Psoas muscle (tissue), 8 donors: ENCODE results near the gene CFAP107. TPM values are rescaled to one million over a fixed set of nuclear protein-coding genes. Genes with fewer than 3 reads are reported as not detected.

Experiments used
- ATAC-seq, 4 donors: fragments of 200-7000 bp; cut with Tn5 transposase; one replicate each; pipeline ENCODE4 v1.9.1; 2020; ENCODE audit warnings: moderate library complexity in 3 of 4, mild to moderate bottlenecking in 2 of 4
- DNase-seq, 2 donors: peaks; one replicate each; pipeline ENCODE4 v3.0.0-alpha.2; 2020
- H3K27ac ChIP-seq: fragments of 200-600 bp; one replicate; pipeline ENCODE4 v1.8.0; 2022
- H3K27me3 ChIP-seq, 3 donors: fragments of 200-600 bp in 1 of 3; one replicate each; pipeline versions ENCODE4 v1.6.1 to v1.8.0; 2013 to 2022; ENCODE audit warnings: low read length in 2 of 3, mild to moderate bottlenecking in 2 of 3, moderate library complexity in 1 of 3; ENCODE audit not compliant: insufficient read depth in 3 of 3
- H3K36me3 ChIP-seq, 2 donors: fragments of 200-600 bp in 1 of 2; one replicate each; pipeline versions ENCODE4 v1.6.1 to v1.8.0; 2013 to 2022; ENCODE audit warnings: low read depth in 1 of 2, mild to moderate bottlenecking in 1 of 2, moderate library complexity in 1 of 2; ENCODE audit not compliant: insufficient read depth in 1 of 2
- H3K4me1 ChIP-seq: fragments of 200-600 bp; one replicate; pipeline ENCODE4 v1.8.0; 2022
- H3K4me3 ChIP-seq: fragments of 200-600 bp; one replicate; pipeline ENCODE4 v1.8.0; 2022; ENCODE audit warnings: mild to moderate bottlenecking
- H3K9me3 ChIP-seq: fragments of 200-600 bp; one replicate; pipeline ENCODE4 v1.8.0; 2022
- CTCF ChIP-seq: fragments of 200-600 bp; IDR thresholded peaks from one replicate; pipeline ENCODE4 v1.8.0; 2022; ENCODE audit warnings: antibody characterized with exemption
- WGBS, 3 donors: extraction: QIAGEN DNeasy Blood & Tissue Kit; methylation state at CpG; one replicate each; pipeline versions ENCODE4 v1.1.6 to v1.1.7; 2013; 5-methylcytosine and 5-hydroxymethylcytosine counted together
- intact Hi-C, 2 donors: fragments of 100-400 bp; cut with DNase I; formaldehyde crosslinking; loops; one replicate each; pipeline versions ENCODE4 v1.11.0 to v1.14.2; 2022
- polyA plus RNA-seq, 3 donors: library from polyadenylated mRNA; stranded (reverse); fragments of 200-250 nt; gene quantifications; one replicate each; pipeline ENCODE4 v1.2.3, GENCODE V29; 2013
- total RNA-seq, 4 donors: library from RNA; stranded (reverse); fragmentation: NEBNext Ultra II Directional in 2 of 4; extraction: Animal tissue kit (Norgen Biotek cat#: 25700) in 2 of 4; gene quantifications; one replicate each; pipeline versions ENCODE4 v1.2.1 to v1.2.4, GENCODE V29; 2021 to 2023
- donor health status: healthy with polysubstance abuse.
- donor health status: DM: no; HTN: no; CAD: no; lungs with moderate emphysema.
- donor health status: Bipolar disorder and iron deficiency.
- donor health status: healthy.
- donor health status: DM: yes; HTN: yes; CAD: no.
- donor health status: DM: no; HTN: no; CAD: no.
- donor health status: DM: no; HTN: no; CAD: no.
- donor health status: DM: yes; HTN: yes; CAD: no.

Gene CFAP107
- total and polyA plus RNA-seq, 7 donors, result 0.04 TPM; not detected in 6

- intact Hi-C loops, result no loop called here
- 57 to 84% (median 84%) methylated on average over 2 of the region's 2 CpGs for WGBS, 3 donors
- no peaks in the 10 kb centered on the region for H3K27me3 ChIP-seq
- H3K4me1 ChIP-seq, result no peaks in the 10 kb centered on the region
- no peaks in the 10 kb centered on the region for H3K36me3 ChIP-seq
- TF ChIP-seq CTCF, result no peak
- DNase-seq (no peak), ATAC-seq (no peak)
- no peak overlapping the region for H3K4me3 ChIP-seq
- H3K9me3 ChIP-seq, result no peaks in the 10 kb centered on the region
- no peak overlapping the region for H3K27ac ChIP-seq
Measured at GRCh38 chr1:12769031-12769430, 23.0 kb downstream of the CFAP107 start.

- DNase-seq (no peak), ATAC-seq (no peak)
- H3K27me3 ChIP-seq, result no peaks in the 10 kb centered on the region
Measured at GRCh38 chr1:12769976-12770505, 24.0 kb downstream of the CFAP107 start.

GRCh38 chr1:12770620-12771019, 24.6 kb downstream of the CFAP107 start:
- no peak for ATAC-seq

More at GRCh38 chr1:12769976-12770505, 24.0 kb downstream of the CFAP107 start:
- TF ChIP-seq CTCF, result no peak
- Histone ChIP-seq H3K4me3 (no peak overlapping the region), H3K4me1 (no peaks in the 10 kb centered on the region), H3K27ac (no peak overlapping the region), H3K36me3 (no peaks in the 10 kb centered on the region), H3K9me3 (no peaks in the 10 kb centered on the region)
- 44 to 60% (median 50%) methylated on average over 7 of the region's 7 CpGs for WGBS, 3 donors
- intact Hi-C loops, result no loop called here

GRCh38 chr1:12771186-12771585, 25.2 kb downstream of the CFAP107 start:
- no peak overlapping the region for H3K4me3 ChIP-seq
- H3K27me3 ChIP-seq, result no peaks in the 10 kb centered on the region
- H3K27ac ChIP-seq, result no peak overlapping the region
- no peak for ATAC-seq
- intact Hi-C loops, result no loop called here
- no peaks in the 10 kb centered on the region for H3K36me3 ChIP-seq
- H3K4me1 ChIP-seq, result no peaks in the 10 kb centered on the region
- WGBS, 3 donors, result 68 to 78% (median 72%) methylated on average over 5 of the region's 5 CpGs
- H3K9me3 ChIP-seq, result no peaks in the 10 kb centered on the region
- no peak for TF ChIP-seq CTCF
- no peak for DNase-seq

More at GRCh38 chr1:12770620-12771019, 24.6 kb downstream of the CFAP107 start:
- intact Hi-C loops, result no loop called here
- WGBS, 3 donors, result 73 to 80% (median 77%) methylated on average over 2 of the region's 2 CpGs
- H3K9me3 ChIP-seq, result no peaks in the 10 kb centered on the region
- no peak overlapping the region for H3K27ac ChIP-seq
- H3K4me3 ChIP-seq, result no peak overlapping the region
- no peak for DNase-seq
- no peaks in the 10 kb centered on the region for H3K4me1 ChIP-seq
- no peak for TF ChIP-seq CTCF
- H3K27me3 ChIP-seq, result no peaks in the 10 kb centered on the region
- no peaks in the 10 kb centered on the region for H3K36me3 ChIP-seq

- ATAC-seq (no peak), DNase-seq (no peak)
- no peaks in the 10 kb centered on the region for H3K36me3 ChIP-seq
- intact Hi-C loops, result no loop called here
- H3K9me3 ChIP-seq, result no peaks in the 10 kb centered on the region
- no peak overlapping the region for H3K4me3 ChIP-seq
- TF ChIP-seq CTCF, result no peak
- H3K27ac ChIP-seq, result no peak overlapping the region
- WGBS, 3 donors, result 85 to 88% (median 86%) methylated on average over 5 of the region's 5 CpGs
- H3K27me3 ChIP-seq, result no peaks in the 10 kb centered on the region
- H3K4me1 ChIP-seq, result no peaks in the 10 kb centered on the region
Measured at GRCh38 chr1:12772520-12772919, 26.5 kb downstream of the CFAP107 start.
